ENCODE measurements around the gene CAPS.

CAPS gene

DNA sequence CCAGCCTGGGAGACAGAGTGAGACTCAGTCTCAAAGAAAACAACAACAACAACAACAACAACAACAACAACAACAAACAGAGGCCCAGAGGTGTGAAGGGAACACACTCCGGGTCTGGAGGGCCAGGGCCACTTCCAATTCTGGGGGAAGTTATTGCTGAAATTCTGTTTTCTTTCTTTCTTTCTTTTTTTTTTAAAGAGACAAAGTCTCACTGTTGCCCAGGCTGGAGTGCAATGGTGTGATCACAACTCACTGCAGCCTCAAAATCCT, 3.5 kb upstream of the CAPS start:
- no peak for DNase-seq (ENCODE audit: low spot score)

DNA sequence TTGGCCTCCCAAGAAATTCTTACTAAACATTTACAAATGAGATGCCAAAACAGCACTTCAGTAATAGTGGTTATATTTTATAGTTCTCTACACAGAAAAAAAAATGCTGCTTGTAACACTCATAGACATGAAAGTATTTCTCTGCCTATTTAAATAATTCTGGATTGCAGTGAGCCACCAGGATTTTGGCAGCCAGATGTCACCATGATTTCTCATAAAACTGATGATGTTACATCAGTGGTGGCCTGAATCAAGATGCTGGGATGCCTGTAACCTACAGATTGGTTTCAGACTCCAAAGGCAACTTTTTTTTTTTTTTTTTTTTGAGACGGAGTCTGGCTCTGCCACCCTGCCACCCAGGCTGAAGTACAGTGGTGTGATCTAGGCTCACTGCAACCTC, 2.7 kb upstream of the CAPS start:
- no peak for DNase-seq (ENCODE audit: low spot score)

DNA sequence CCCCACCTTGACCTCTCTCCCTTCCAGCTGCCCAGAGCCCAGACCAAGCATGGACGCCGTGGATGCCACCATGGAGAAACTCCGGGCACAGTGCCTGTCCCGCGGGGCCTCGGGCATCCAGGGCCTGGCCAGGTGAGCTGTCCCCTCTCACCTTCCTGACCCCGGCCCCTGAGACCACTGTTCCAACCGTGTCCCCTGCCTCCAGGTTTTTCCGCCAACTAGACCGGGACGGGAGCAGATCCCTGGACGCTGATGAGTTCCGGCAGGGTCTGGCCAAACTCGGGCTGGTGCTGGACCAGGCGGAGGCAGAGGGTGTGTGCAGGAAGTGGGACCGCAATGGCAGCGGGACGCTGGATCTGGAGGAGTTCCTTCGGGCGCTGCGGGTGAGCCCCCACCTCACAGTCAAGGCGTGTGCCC, 312 bp downstream of the CAPS start:
- DNase-seq (ENCODE audit: low spot score), result no peak

DNA sequence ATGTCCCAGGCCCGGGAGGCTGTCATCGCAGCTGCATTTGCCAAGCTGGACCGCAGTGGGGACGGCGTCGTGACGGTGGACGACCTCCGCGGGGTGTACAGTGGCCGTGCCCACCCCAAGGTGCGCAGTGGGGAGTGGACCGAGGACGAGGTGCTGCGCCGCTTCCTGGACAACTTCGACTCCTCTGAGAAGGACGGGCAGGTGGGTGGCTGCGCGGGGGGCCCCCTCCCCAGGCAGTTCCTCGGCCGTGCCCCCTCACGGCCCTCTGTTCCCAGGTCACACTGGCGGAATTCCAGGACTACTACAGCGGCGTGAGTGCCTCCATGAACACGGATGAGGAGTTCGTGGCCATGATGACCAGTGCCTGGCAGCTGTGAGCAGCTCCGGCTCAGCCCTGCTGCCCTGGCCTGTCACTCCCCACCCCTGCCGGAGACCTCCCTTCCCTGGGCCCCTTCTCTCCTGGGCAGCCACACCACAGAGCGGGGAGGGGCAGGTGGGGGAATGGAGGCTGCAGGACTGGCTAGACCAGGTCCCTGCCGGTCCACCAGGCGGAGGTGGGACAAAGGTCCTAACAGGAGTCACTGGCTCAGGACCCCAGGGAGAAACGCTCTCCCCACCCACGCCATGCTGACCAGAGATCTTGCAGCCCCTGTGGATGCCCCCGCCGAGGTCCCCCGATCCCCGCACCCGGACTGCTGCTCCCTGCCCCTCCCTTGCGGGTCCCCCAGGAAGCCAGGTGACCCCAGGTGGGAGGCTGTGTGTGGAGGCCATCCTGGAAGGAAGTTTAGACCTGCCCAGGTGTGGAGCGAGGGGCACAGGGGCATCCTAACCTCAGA, 1.1 kb downstream of the CAPS start:
- DNase-seq (ENCODE audit: low spot score), result no peak

DNA sequence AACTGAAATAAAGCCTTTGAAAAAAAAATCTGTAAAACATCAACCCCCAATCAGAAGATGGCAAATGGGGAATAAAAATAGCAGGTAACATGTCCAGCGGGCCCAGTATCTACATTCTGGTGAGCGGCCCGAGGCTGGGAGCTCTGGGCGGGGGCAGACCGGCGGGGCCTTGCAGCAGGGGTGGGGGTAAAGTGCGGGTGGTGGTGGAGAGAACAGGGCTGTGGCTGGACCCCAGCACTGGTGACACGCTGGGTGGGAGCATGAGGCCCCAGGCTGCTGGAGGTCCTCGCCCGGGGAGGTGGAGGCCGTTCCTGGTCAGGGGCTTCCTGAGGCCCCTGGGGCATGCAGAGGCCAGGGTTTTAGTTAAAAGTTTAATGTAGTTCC, 1.7 kb downstream of the CAPS start:
- no peak for DNase-seq (ENCODE audit: low spot score)

DNA sequence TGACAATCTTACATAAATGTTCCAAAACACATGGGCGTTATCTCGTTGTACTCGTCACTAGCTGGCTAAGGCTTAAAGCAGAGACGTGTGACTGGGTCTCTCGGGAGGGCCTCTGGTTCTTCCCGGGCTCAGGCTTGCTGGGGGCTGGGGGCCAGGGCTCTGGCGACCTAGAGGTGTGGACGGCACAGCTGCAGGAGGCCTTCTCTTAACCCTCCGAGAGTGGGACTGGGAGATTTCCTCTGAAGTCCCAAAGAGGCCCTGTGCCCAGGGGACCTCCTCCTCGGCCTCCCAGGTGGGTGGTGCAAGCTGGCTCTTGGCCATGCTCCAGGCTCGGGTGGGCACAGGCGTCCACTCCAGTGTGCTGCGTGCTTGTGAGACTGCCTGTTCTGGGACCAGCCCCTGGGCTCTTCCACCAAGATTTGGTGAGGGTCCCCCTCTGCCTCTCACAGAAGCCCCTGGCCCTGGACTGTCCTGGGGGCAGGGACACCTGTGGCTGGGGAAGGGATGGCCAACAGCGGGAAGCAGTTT, 2.2 kb downstream of the CAPS start:
- no peak for DNase-seq (ENCODE audit: low spot score)

DNA sequence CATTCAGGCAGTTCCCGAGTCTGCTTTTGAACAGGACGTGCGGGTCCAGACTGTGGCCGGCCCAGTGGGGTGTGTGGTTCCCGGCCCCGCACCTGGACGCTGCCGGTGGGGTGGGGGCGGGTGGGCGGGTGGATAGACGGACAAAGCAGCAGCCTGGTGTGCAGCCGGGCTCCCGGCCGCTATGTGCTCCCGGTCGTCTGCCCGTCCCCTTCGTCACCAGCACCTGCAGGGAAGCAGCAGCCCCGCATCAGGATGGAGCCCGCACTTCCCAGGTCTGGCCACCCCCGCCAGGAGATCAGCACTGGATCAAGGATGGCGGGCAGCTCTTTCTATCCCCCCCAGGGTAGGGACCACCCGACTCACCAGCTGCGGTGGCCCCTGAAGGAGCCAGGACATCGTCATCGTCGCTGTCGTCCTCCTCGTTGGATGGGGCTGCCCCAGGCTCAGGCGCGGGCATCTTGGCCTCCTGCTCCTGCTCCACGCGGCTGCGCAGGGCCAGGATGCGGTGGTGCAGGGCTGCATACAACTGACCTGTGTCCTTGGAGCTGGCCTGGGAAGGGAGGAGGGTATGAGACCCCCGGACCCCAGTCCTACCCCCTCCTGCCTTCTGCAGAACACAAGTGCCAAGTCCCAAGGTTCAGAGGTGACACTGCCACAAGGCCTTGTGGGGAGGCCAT, 3.5 kb downstream of the CAPS start:
- DNase-seq (ENCODE audit: low spot score), result no peak

DNA sequence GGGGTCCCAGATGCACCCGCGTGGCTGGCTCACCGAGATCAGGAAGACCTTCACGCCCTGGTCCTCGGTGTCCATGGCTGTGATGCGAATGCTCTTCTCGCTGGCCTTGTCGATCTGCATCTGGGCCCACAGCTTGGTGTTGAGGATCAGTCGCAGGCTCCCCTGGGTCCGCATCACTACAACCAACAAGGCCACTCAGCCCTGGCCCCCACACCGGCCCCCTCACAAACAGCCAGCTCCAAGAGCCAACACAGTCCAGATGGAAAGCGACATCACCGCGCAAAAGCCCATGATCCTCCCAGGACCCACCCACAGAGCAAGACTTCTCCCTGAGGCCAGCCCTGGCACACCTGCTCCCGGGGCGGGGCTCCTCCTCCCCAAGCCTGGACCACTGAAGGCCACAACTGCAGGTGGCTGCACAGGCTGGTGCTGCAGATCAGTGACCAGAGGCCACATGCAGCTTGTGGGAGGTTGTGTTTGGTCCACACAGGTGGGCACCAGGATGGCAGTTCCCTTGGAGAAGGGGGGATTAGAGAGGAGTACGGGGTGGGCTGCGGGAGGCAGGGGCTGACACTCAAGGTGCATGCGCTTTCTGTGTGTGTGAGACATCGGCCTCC, 4.5 kb downstream of the CAPS start:
- DNase-seq (ENCODE audit: low spot score), result no peak

DNA sequence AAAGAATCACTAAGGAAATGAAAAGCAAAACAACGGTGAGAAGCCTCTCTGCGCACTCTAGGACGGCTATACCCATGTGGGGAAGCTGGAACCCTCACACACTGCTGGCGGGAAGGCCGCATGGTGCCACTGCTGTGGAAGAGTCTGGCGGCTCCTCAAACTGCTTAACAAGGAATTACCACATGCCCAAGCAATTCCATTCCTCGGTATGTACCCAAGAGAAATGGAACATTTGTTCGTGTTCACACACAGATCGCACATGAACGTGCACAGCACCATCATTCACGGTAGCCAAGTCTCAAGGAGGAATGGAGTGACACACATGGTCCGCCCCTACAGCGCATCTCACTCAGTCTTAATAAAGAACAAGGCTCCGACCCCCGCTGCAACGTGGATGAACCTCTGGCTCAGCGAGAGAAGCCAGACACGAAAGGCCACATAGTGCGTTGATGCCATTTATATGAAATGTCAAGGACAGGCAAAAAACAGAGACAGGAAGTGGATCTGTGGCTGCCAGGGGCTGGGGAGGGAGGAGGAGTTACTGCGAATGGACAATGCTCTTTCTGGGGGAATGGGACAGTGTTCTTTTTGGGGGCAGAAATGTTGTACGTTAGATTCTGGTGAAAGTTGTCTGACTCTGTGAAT, 7.6 kb downstream of the CAPS start:
- DNase-seq (ENCODE audit: low spot score), result no peak

DNA sequence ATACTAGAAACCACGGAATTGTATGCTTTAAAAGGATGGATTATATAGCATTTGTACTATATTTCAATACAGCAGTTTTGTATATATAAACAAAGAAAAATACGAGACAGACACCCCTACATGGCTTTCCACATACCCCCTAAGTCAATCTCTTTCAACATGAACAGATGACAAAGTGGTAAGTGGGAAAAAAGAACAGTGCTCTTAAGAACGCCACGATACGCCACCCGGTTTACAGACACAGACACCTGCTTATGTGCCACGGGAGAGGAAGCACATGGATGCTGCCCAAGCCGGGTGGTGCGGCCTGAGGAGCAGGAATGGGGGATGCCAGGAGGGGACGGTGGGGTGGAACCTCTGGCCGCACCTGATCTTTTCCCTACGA, 8.1 kb downstream of the CAPS start:
- DNase-seq (ENCODE audit: low spot score), result no peak

DNA sequence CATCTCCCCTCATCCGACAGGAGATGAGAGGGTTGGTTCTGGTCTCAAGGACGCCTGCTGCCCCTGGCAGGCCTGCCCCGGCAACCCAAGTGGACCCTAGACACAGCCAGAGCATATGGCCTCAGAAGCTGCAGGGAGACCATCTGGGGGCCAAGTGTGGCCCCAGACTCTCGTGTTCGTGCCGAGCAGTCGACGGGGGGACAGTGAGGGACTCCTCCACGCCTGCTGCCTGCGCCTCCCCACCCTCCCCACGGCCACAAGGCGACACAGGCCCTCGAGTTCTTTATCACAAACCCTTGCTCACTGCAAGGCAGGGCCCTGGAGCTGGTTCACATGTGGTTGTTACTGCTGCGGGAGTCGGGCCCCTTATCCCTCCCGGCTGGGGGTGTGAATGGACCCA, 9.3 kb downstream of the CAPS start:
- no peak for DNase-seq (ENCODE audit: low spot score)

DNA sequence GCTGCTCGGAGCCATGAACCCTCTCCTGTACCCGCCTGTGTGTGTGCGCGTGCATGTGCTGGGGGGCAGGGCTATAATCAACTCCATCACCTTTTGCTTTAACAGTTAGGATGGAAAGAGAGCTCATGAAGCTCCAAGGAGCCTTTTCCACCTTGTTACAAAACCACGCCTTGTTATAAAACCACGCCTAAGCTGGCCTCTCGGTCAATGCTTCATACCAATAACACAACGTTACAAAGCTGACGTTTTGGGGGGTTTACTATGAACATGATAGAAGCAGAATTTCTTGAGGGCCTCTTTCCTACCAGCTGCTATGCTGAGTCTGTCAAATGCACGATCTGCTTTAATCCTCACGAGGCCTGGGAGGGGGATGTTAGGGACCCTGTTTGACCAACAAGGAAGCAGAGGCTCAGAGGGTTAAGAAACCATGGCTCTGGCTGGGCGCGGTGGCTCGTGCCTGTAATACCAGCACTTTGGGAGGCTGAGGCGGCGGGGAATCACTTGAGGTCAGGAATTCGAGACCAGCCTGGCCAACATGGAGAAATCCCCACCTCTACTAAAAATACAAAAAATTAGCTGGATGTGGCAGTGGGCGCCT, 11.9 kb downstream of the CAPS start:
- DNase-seq (ENCODE audit: low spot score), result no peak

DNA sequence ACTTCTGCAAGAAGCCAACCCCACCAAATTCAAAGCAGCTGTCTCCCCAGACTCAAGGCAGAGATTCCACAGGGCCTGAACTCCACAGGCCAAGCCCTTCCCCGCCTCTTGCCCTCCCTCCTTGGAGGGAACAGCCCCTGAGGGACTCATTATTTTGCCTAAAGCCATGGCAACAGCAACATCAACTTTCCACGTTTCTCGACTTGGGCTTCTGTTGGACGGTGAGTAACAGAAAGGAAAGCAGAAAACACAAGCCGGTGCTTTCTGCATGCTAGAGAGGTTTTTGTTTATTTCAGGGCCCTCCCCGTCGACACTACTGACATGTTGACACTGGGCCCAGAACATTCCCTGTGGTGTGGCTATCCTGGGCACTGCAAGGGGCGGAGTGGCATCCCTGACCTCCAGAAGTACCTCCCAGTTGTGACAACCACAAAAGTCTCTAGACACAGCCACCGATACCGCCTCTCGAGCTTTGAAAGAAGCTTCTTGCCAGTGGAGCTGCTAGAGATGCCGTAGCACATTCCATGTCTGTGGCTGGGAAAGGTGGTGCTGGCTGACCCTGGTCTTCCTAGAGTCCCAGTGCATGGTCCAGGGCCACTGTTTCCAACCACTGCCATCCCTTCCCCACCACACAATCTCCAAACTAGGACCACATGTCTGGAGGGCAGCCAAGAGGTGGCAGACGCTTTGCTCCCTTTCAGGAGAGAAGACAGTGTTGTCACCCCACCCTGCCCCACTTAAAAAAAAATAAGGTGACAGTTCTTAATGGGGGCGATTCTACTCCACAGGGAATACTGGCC, 12.8 kb downstream of the CAPS start:
- DNase-seq (ENCODE audit: low spot score), result no peak

DNA sequence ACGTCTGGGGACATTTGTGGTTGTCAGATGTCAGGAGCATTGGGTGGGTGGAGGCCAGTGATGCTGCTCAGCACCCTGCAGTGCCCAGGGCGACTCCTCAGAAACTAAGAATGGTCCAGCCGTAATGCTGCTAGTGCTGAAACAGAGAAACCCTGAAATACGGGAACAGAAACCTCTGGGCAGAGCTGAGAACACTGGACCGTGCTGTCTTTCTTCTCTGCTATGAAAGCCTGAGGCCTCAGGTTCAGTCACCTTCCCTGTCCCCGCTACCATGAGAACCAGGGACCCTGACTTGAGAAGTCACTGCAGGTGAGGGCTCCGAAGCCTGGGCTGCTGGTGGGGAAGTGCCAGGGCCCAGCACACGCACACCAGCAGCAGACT, 13.4 kb downstream of the CAPS start:
- peak; percentile 23 for DNase-seq (ENCODE audit: low spot score)

DNA sequence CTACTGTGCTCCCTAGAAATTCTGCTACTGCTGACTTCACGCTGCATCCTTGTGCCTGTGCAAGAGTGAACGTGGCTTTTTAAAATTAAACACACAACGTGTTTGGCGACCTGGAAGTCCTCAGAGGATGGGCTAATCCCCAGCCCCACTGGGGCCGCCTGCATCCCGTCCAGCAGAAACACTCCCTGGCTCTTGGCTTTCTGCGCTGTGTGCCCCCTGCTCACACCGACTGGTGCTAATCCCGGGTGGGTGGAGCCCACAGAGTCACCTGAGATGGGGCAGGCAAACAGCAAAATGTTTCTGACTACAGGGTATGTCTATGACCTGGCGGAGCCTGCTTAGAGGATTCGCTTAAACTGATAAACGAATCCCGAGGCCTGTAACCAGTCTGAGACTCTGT, 15.1 kb downstream of the CAPS start:
- DNase-seq (ENCODE audit: low spot score), result no peak

DNA sequence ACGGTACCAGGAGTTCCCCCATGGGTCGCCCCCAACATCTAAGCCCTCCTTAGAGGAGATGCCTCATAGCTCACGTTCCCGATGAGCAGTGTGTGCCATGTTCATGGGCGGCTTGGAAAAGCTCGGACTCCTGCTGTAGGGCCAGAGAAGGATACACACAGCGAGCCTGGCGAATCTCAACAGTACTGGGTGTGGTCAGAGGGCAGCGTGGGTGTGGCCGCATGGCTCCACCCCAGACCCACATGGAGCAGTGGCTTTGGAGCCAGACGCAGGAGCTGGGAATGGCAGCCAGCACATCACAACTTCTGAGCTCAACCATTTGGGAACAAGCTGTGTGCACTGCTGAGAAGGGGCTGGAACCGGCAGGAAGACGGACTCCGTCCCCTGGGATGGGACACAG, 15.6 kb downstream of the CAPS start:
- no peak for DNase-seq (ENCODE audit: low spot score)

DNA sequence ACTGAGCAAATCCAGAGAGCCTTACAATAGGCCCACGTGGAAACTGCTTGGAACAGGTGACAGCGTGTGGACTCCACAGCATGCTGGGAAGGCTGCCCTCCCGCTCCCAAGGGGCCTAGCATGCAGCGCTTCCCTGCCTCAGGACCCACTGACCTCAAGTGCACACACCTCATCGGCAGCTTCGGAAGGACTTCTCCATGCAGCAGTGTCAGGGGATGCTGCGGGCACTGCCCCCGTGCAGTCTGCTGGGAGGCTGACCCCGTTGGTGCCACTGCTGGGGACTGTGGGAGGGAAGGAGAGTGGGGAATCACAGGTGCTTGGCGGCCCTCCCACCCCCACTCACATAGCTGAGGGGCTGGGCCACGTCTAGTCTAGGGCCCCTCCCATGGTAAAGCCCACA, 17.2 kb downstream of the CAPS start:
- no peak for DNase-seq (ENCODE audit: low spot score)

DNA sequence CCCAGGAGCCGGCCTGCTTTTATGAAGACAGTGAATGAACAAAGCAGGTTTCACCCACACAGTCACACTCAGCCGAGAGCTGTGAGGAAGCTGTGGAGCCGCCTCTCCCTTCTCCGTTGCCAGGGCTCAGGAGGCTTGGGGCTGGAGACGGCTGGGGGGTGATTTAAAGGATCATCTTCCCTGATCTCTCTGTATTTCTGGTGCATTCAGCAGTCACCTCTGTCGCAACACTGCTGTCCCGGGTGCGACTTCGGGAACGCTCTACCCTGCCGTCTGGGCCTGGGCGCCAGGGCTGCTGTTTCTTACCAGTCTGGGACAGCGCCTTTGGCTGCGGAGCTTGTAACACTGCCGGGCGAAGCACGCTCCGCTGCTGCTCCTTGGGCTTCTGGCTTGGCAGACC, 18.1 kb downstream of the CAPS start:
- no peak for DNase-seq (ENCODE audit: low spot score)

DNA sequence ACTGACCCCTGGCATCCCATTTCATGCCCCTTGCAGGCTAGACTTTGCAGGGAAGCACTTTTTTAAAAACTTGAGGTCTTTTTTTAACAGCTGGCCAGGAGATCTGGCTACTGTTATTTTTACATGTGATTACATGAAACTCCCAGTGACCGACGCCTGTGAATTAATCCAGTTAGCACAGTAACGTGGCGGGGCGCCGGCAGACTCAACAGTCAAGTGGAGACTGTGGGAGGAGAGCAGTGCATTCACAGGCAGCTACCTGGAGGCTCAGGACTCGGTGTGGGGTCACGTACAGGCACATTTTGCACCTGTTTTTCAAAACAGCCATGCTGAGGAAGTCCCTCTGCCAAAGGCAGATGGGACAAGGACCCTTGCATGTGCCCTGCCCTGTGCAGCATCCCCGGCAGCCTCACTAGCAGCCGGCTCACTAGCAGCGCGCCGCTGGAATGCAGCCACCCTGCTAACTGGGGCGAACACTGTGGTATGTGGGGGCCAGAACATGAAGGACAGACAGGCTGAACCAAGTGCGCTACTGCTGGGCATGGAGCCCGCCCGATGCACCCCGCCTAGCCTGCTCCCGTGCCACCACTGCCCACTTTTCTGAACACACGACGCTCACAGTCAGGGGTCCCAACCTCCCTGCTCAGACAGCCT, 18.7 kb downstream of the CAPS start:
- no peak for DNase-seq (ENCODE audit: low spot score)

DNA sequence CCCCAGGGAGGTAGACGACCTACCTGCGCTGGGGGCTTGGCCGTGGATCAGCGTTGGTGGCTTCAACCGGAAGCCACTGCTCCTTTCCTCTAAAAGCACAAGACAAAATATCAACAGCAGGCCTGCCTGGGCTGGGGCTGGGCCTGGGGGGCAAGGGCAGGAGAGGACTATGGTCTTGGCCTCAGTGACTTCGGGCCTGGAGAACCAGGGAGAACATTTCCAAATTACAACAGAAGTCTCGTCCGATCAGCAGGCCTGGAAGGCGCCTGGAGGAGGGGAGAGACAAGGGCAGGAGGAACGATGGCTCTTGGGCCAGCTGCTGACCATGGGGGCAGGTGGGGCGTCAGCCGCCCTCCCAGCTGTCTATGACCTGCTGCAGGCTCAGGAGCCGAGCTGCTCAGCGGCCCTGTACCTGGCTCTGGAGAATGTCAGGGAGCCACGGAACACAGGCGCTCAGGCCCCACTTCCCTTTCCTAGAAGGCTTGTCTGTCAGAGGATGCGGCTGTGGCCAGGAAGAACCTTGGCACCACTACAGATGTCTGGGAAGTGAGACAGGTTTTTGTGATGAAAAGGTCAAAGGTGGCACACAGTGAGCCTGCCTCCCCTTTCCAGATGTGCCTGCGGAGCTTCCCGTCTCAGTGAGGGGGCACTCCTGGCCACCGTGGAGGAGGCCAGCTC, 19.5 kb downstream of the CAPS start:
- no peak for DNase-seq (ENCODE audit: low spot score)

DNA sequence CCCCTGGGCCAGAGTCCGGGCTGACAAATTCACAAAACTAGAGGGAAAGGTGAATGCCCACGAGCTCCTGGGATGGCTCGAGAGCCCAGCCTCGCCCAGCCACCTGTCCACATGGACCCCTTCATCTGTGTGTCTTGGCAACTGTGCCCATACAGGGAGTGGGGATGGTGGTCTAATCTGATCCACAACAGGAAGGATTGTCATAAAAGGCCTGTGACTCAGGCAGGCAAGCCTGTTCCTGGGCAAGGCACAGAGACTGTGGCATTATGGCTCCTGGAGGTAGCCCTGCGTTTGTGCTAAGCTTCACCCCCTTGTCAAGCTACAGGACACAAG, 20.0 kb downstream of the CAPS start:
- no peak for DNase-seq (ENCODE audit: low spot score)

Measured in NAMALWA (cell line).